Umbilical cord (tissue), 2 donors: Measurements from ENCODE around the gene LRRC39. TPM values are rescaled to one million over a fixed set of nuclear protein-coding genes. Genes with fewer than 3 reads are reported as not detected.
"Not testable (repeated sequence)": the region's sequence is repeated elsewhere in the genome, so short reads cannot be mapped to it uniquely, and the experiment has no call there.

Source experiments
- DNase-seq: peaks from one replicate; pipeline ENCODE4 v3.0.0-alpha.2; 2015; ENCODE audit warnings: low spot score
- total RNA-seq: library from RNA; depleted of rRNA; stranded (reverse); fragments of >200 nt; gene quantifications from one replicate; pipeline ENCODE4 v1.2.3, GENCODE V29; 2014; ENCODE audit warnings: low replicate concordance; ENCODE audit not compliant: insufficient read depth

The LRRC39 gene
- total RNA-seq, result 2.4 TPM

GRCh38 chr1:100178091-100178490 is at the start of gene LRRC39:
Gene LRRC39, minus strand, starts transcription at chr1:100178256. Its CDS starts 9,740 bp downstream, at chr1:100168516.
- peak; percentile 19 for DNase-seq

GRCh38 chr1:100222428-100222827 is 44.4 kb upstream of the LRRC39 start:
- no peak for DNase-seq

GRCh38 chr1:100219883-100220282 is 41.8 kb upstream of the LRRC39 start:
- no peak for DNase-seq

- no peak for DNase-seq
These were observed 41.4 kb upstream of the LRRC39 start for GRCh38 chr1:100219457-100219856.

GRCh38 chr1:100217834-100218233 is 39.8 kb upstream of the LRRC39 start:
- no peak for DNase-seq

- no peak for DNase-seq
These were observed 37.0 kb upstream of the LRRC39 start for GRCh38 chr1:100215101-100215500.

GRCh38 chr1:100213141-100213540 is 35.1 kb upstream of the LRRC39 start:
- no peak for DNase-seq

GRCh38 chr1:100206301-100206700 is 28.2 kb upstream of the LRRC39 start:
- DNase-seq, result no peak

- not testable (repeated sequence) for DNase-seq
These were observed 27.5 kb upstream of the LRRC39 start for GRCh38 chr1:100205593-100205992.

GRCh38 chr1:100205103-100205502 is 27.0 kb upstream of the LRRC39 start:
- DNase-seq, result not testable (repeated sequence)

- not testable (repeated sequence) for DNase-seq
These were observed 24.6 kb upstream of the LRRC39 start for GRCh38 chr1:100202703-100203102.

- DNase-seq, result not testable (repeated sequence)
These were observed 22.0 kb upstream of the LRRC39 start for GRCh38 chr1:100200060-100200459.

- no peak for DNase-seq
These were observed 20.5 kb upstream of the LRRC39 start for GRCh38 chr1:100198596-100198995.

GRCh38 chr1:100188617-100189016 is 10.6 kb upstream of the LRRC39 start:
- peak; percentile 13 for DNase-seq

GRCh38 chr1:100187912-100188311 is 9.9 kb upstream of the LRRC39 start:
- no peak for DNase-seq

GRCh38 chr1:100184536-100184935 is 6.5 kb upstream of the LRRC39 start:
- DNase-seq, result no peak

- DNase-seq, result no peak
These were observed 5.3 kb upstream of the LRRC39 start for GRCh38 chr1:100183370-100183769.

GRCh38 chr1:100177295-100178041 is 588 bp downstream of the LRRC39 start:
- DNase-seq, result no peak

GRCh38 chr1:100168051-100168450 is 10.0 kb downstream of the LRRC39 start:
- no peak for DNase-seq

- no peak for DNase-seq
These were observed 13.4 kb downstream of the LRRC39 start for GRCh38 chr1:100164702-100165101.

GRCh38 chr1:100164216-100164615 is 13.8 kb downstream of the LRRC39 start:
- DNase-seq, result peak; percentile 18

- DNase-seq, result no peak
These were observed 15.2 kb downstream of the LRRC39 start for GRCh38 chr1:100162881-100163280.

- no peak for DNase-seq
These were observed 25.8 kb downstream of the LRRC39 start for GRCh38 chr1:100152271-100152670.

GRCh38 chr1:100151679-100152078 is 26.4 kb downstream of the LRRC39 start:
- DNase-seq, result no peak
